ENCODE results near the gene IRF1. TPM values are rescaled to one million over a fixed set of nuclear protein-coding genes. Genes with fewer than 3 reads are reported as not detected.

IRF1 gene
- total and polyA plus RNA-seq, 2 of the 8 experiments (the other 6 are each of a cell fraction or from before 2014, with no cell fraction given) = 4.0 to 8.5 TPM

- H2AFZ ChIP-seq (ENCODE audit: low read length) = no peak overlapping the region
- FAIRE-seq (no peak), DNase-seq (ENCODE audit: low read depth in 1 of 2, low spot score in 2 of 2) (no peak)
- H2AK5ac ChIP-seq (ENCODE audit: low read depth, low read length) = no peak overlapping the region
- H3K14ac ChIP-seq (ENCODE audit: insufficient read length) = no peak overlapping the region
- H3K4me3 ChIP-seq (ENCODE audit: extremely low read depth in 1 of 4, insufficient read depth in 2 of 4, low read depth in 3 of 4, low read length in 4 of 4) = no peak overlapping the region
- no peak overlapping the region for H4K5ac ChIP-seq (ENCODE audit: insufficient read length, low read depth, low read length)
- H4K20me1 ChIP-seq (replicated peaks in 1 of 2; ENCODE audit: control insufficient read depth in 1 of 2, insufficient read depth in 2 of 2, low read length in 2 of 2) = no peaks in the 10 kb centered on the region
- H3K36me3 ChIP-seq (ENCODE audit: control insufficient read depth in 2 of 4, insufficient read depth in 4 of 4, low read length in 3 of 4) = no peaks in the 10 kb centered on the region
- no peak overlapping the region for H3K27ac ChIP-seq (ENCODE audit: low read depth, low read length)
- POLR2A ChIA-PET (ENCODE audit: partially characterized antibody) = interaction anchor here (1.8 kb wide), 1 partner anchor 35 kb away, joined by 7 read pairs; the partner anchor contains the start of gene IRF1
- no peak overlapping the region for H2BK20ac ChIP-seq (ENCODE audit: low read length)
- H2BK120ac ChIP-seq (replicated peaks; ENCODE audit: low read depth, low read length) = no peak overlapping the region
- no peak overlapping the region for H3K9ac ChIP-seq (replicated peaks in 1 of 4; ENCODE audit: extremely low read depth in 1 of 4, low read depth in 3 of 4, low read length in 3 of 4)
- H4K91ac ChIP-seq (replicated peaks; ENCODE audit: insufficient read length, low read length) = no peak overlapping the region
- H2BK5ac ChIP-seq (ENCODE audit: low read depth, low read length) = no peak overlapping the region
- no peaks in the 10 kb centered on the region for H3K4me1 ChIP-seq (replicated peaks in 1 of 4; ENCODE audit: control insufficient read depth in 3 of 4, insufficient read depth in 4 of 4, low read length in 3 of 4)
- no peaks in the 10 kb centered on the region for H3K27me3 ChIP-seq (replicated peaks in 1 of 4; ENCODE audit: control insufficient read depth in 3 of 4, extremely low read depth in 1 of 4, insufficient read depth in 3 of 4, low read length in 3 of 4)
- H3K4me2 ChIP-seq (ENCODE audit: insufficient read depth in 1 of 2, low read depth in 2 of 2, low read length in 2 of 2) = no peak overlapping the region
- no peaks in the 10 kb centered on the region for H3K79me2 ChIP-seq (ENCODE audit: control insufficient read depth in 1 of 2, insufficient read depth in 2 of 2, low read length in 2 of 2)
- no peaks in the 10 kb centered on the region for H3K9me3 ChIP-seq (ENCODE audit: insufficient read depth in 2 of 2, low read depth in 1 of 2, low read length in 1 of 2)
- no peak overlapping the region for H2BK12ac ChIP-seq (ENCODE audit: low read depth, low read length)
- H3K56ac ChIP-seq (replicated peaks; ENCODE audit: insufficient read length, low read depth, low read length) = no peak overlapping the region
- no peaks in the 10 kb centered on the region for H3K79me1 ChIP-seq (ENCODE audit: low read depth, low read length)
- no peak overlapping the region for H4K8ac ChIP-seq (ENCODE audit: extremely low read depth, insufficient read depth, low read length)
- no peaks in the 10 kb centered on the region for H3K23me2 ChIP-seq (ENCODE audit: low read depth, low read length)
- H3K4ac ChIP-seq (replicated peaks; ENCODE audit: insufficient read length, low read depth, low read length) = no peak overlapping the region
- CTCF ChIA-PET (ENCODE audit: partially characterized antibody) = interaction anchor here (1.1 to 3.6 kb wide), 16 partner anchors 12 to 294 kb away, joined by 3 to 46 read pairs (median 12); partner anchors contain the start of gene IRF1
- H2BK15ac ChIP-seq (ENCODE audit: low read length) = no peak overlapping the region
- no peak overlapping the region for H3K23ac ChIP-seq (ENCODE audit: insufficient read length)
- H3K18ac ChIP-seq (ENCODE audit: extremely low read depth, low read length) = no peak overlapping the region
- TF ChIP-seq TEAD4 (IDR thresholded peaks at IDR 0.05; ENCODE audit: low read depth, low read length) (no peak), SP4 (IDR thresholded peaks at IDR 0.05; ENCODE audit: low read length) (no peak), NRF1 (IDR thresholded peaks at IDR 0.05; ENCODE audit: low read depth, low read length) (no peak), ASH2L (IDR thresholded peaks at IDR 0.05; ENCODE audit: low read length) (no peak), MAX (IDR thresholded peaks at IDR 0.05) (no peak), ATF2 (IDR thresholded peaks at IDR 0.05; ENCODE audit: low read length) (no peak), SP2 (IDR thresholded peaks at IDR 0.05; ENCODE audit: low read length) (no peak), RBBP5 (IDR thresholded peaks at IDR 0.05; ENCODE audit: borderline replicate concordance, low read depth, low read length) (no peak), PHF8 (conservative IDR thresholded peaks at IDR 0.05; ENCODE audit: low read depth, low read length) (no peak), CTCF (IDR thresholded peaks at IDR 0.05; ENCODE audit: control extremely low read depth in 1 of 3, insufficient read depth in 1 of 3, low read depth in 1 of 3, low read length in 3 of 3) (no peak), CEBPB (IDR thresholded peaks at IDR 0.05; ENCODE audit: low read depth, low read length) (no peak)
Measured at GRCh38 chr5:132525299-132525724, 34.7 kb upstream of the IRF1 start.

Data from H1 (cell line).